Keratinocyte (primary cell): Measurements from ENCODE around the gene FHIT. TPM values are rescaled to one million over a fixed set of nuclear protein-coding genes. Genes with fewer than 3 reads are reported as not detected.

Experiments
- DNase-seq: peaks from one replicate; pipeline ENCODE4 v3.0.0-alpha.2; 2011; ENCODE audit warnings: low read depth, missing footprints, low spot score
- FAIRE-seq: peaks from 2 replicates; lab custom pipeline; 2011; peaks lifted over from hg19 to GRCh38; lab: Jason Lieb, UNC
- H2AFZ ChIP-seq: 2 replicates; pipeline ENCODE4 v1.6.0; 2012; ENCODE audit warnings: low read length, control low read depth, inconsistent platforms; ENCODE audit not compliant: control insufficient read depth
- H3K27ac ChIP-seq: 2 replicates; pipeline ENCODE4 v1.5.1; 2011; ENCODE audit warnings: low read length; ENCODE audit not compliant: control insufficient read depth, insufficient read depth
- H3K27me3 ChIP-seq: 3 replicates; pipeline ENCODE4 v1.6.0; 2011; ENCODE audit warnings: low read length; ENCODE audit not compliant: control insufficient read depth, insufficient read depth; ENCODE audit errors: extremely low read depth
- H3K36me3 ChIP-seq, 2 experiments: 2 replicates in 1 of 2; 3 replicates in 1 of 2; pipeline ENCODE4 v1.5.1; 2011; ENCODE audit warnings: low read length in 2 of 2, mild to moderate bottlenecking in 1 of 2; ENCODE audit not compliant: control insufficient read depth in 2 of 2, insufficient read depth in 2 of 2; ENCODE audit errors: extremely low read depth in 1 of 2
- H3K4me1 ChIP-seq: 3 replicates; pipeline ENCODE4 v1.5.1; 2011; ENCODE audit warnings: low read length; ENCODE audit not compliant: control insufficient read depth, insufficient read depth; ENCODE audit errors: extremely low read depth
- H3K4me2 ChIP-seq: 3 replicates; pipeline ENCODE4 v1.6.0; 2011; ENCODE audit warnings: low read depth, low read length; ENCODE audit not compliant: control insufficient read depth, insufficient read depth; ENCODE audit errors: extremely low read depth
- H3K4me3 ChIP-seq, 3 experiments: fragments of 200-600 bp in 1 of 3; sonication (generic) in 1 of 3; 2 replicates in 2 of 3; 3 replicates in 1 of 3; pipeline ENCODE4 v1.5.1; 2011 to 2016; ENCODE audit warnings: low read length in 3 of 3, mild to moderate bottlenecking in 3 of 3, control low read depth in 2 of 3, inconsistent platforms in 1 of 3, low read depth in 1 of 3, mixed read lengths in 1 of 3, mixed run types in 1 of 3, moderate library complexity in 1 of 3; ENCODE audit not compliant: control insufficient read depth in 2 of 3, insufficient read depth in 2 of 3; ENCODE audit errors: extremely low read depth in 1 of 3
- H3K79me2 ChIP-seq: 2 replicates; pipeline ENCODE4 v1.6.0; 2012; ENCODE audit warnings: low read length; ENCODE audit not compliant: control insufficient read depth, insufficient read depth
- H3K9ac ChIP-seq: 3 replicates; pipeline ENCODE4 v1.6.0; 2011; ENCODE audit warnings: low read length; ENCODE audit not compliant: control insufficient read depth, insufficient read depth; ENCODE audit errors: extremely low read depth
- H3K9me1 ChIP-seq: 3 replicates; pipeline ENCODE4 v1.6.0; 2011; ENCODE audit warnings: low read length; ENCODE audit not compliant: control insufficient read depth, insufficient read depth; ENCODE audit errors: extremely low read depth
- H3K9me3 ChIP-seq: 2 replicates; pipeline ENCODE4 v1.5.1; 2012; ENCODE audit warnings: low read depth, low read length; ENCODE audit not compliant: control insufficient read depth
- H4K20me1 ChIP-seq: 3 replicates; pipeline ENCODE4 v1.6.0; 2011; ENCODE audit warnings: low read length; ENCODE audit not compliant: control insufficient read depth, insufficient read depth; ENCODE audit errors: extremely low read depth
- EZH2 ChIP-seq: IDR thresholded peaks from one replicate; pipeline ENCODE4 v1.6.1; 2012; ENCODE audit warnings: inconsistent platforms, mild to moderate bottlenecking, low read length, moderate library complexity
- dilution Hi-C: fragments of 300-500 bp; cut with MboI; formaldehyde crosslinking; loops from one replicate; pipeline ENCODE4 v1.7.0; 2020; ENCODE audit warnings: low sequenced_read_pairs; ENCODE audit not compliant: extremely low pct_ligation_motif_present
- polyA plus RNA-seq, 5 experiments: library from polyadenylated mRNA; depleted of rRNA in 3 of 5; stranded (reverse) in 3 of 5; stranded (forward) in 1 of 5; unstranded in 1 of 5; fragments of >200 nt; gene quantifications; 1 replicate in 1 of 5; 2 replicates in 3 of 5; 3 replicates in 1 of 5; pipeline versions ENCODE4 v1.2.1 to v1.2.3, GENCODE V29; 2011 to 2012; ENCODE audit warnings: missing spikeins in 2 of 5, low read depth in 1 of 5, low replicate concordance in 1 of 5
- TF ChIP-seq, protein P1 (sequence below), 3 experiments: IDR thresholded peaks in 1 of 3; conservative IDR thresholded peaks in 1 of 3; optimal IDR thresholded peaks in 1 of 3; 2 replicates in 2 of 3; 3 replicates in 1 of 3; pipeline versions ENCODE3 to v1.5.1; 2011; ENCODE audit warnings: low read length in 3 of 3, mild to moderate bottlenecking in 3 of 3, moderate library complexity in 2 of 3, control low read depth in 1 of 3, inconsistent platforms in 1 of 3; ENCODE audit not compliant: insufficient read depth in 2 of 3; ENCODE audit errors: extremely low read depth in 1 of 3

Gene FHIT
- polyA plus RNA-seq, 1 donor (not counting 4 experiments of a cell fraction or from before 2014, with no cell fraction given) = 2.2 TPM

- no peaks in the 10 kb centered on the region for H3K79me2 ChIP-seq
- no peak overlapping the region for H3K9ac ChIP-seq
- DNase-seq = no peak
- no peak for FAIRE-seq
- no peaks in the 10 kb centered on the region for H4K20me1 ChIP-seq
- no peak overlapping the region for H3K27ac ChIP-seq
- no peaks in the 10 kb centered on the region for H3K9me3 ChIP-seq
- H3K4me1 ChIP-seq = no peaks in the 10 kb centered on the region
- H3K9me1 ChIP-seq = no peaks in the 10 kb centered on the region
- TF ChIP-seq EZH2 = no peak
- TF ChIP-seq, protein P1, sequence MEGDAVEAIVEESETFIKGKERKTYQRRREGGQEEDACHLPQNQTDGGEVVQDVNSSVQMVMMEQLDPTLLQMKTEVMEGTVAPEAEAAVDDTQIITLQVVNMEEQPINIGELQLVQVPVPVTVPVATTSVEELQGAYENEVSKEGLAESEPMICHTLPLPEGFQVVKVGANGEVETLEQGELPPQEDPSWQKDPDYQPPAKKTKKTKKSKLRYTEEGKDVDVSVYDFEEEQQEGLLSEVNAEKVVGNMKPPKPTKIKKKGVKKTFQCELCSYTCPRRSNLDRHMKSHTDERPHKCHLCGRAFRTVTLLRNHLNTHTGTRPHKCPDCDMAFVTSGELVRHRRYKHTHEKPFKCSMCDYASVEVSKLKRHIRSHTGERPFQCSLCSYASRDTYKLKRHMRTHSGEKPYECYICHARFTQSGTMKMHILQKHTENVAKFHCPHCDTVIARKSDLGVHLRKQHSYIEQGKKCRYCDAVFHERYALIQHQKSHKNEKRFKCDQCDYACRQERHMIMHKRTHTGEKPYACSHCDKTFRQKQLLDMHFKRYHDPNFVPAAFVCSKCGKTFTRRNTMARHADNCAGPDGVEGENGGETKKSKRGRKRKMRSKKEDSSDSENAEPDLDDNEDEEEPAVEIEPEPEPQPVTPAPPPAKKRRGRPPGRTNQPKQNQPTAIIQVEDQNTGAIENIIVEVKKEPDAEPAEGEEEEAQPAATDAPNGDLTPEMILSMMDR (optimal IDR thresholded peaks at IDR 0.05 in 1 of 3, IDR thresholded peaks at IDR 0.05 in 1 of 3, conservative IDR thresholded peaks at IDR 0.05 in 1 of 3; ENCODE audit: extremely low read depth in 1 of 3, insufficient read depth in 2 of 3, low read length in 3 of 3) = no peak
- no peaks in the 10 kb centered on the region for H3K36me3 ChIP-seq
- no peaks in the 10 kb centered on the region for H3K27me3 ChIP-seq
- no peak overlapping the region for H3K4me2 ChIP-seq
- H3K4me3 ChIP-seq = no peak overlapping the region
- dilution Hi-C loops = no loop called here
- no peak overlapping the region for H2AFZ ChIP-seq
Observed at GRCh38 chr3:60114191-60114590, 1137.1 kb downstream of the FHIT start.

GRCh38 chr3:60107275-60107674, 1144.0 kb downstream of the FHIT start:
- Histone ChIP-seq H3K4me2 (no peak overlapping the region), H3K9me1 (no peaks in the 10 kb centered on the region), H3K27ac (no peak overlapping the region), H3K27me3 (no peaks in the 10 kb centered on the region), H3K4me1 (no peaks in the 10 kb centered on the region), H4K20me1 (no peaks in the 10 kb centered on the region), H3K9me3 (no peaks in the 10 kb centered on the region), H3K36me3 (no peaks in the 10 kb centered on the region), H3K4me3 (no peak overlapping the region), H3K79me2 (no peaks in the 10 kb centered on the region), H3K9ac (no peak overlapping the region), H2AFZ (no peak overlapping the region)
- dilution Hi-C loops = no loop called here
- TF ChIP-seq, protein P1 (optimal IDR thresholded peaks at IDR 0.05 in 1 of 3, IDR thresholded peaks at IDR 0.05 in 1 of 3, conservative IDR thresholded peaks at IDR 0.05 in 1 of 3; ENCODE audit: extremely low read depth in 1 of 3, insufficient read depth in 2 of 3, low read length in 3 of 3) = no peak
- TF ChIP-seq EZH2 = no peak
- FAIRE-seq (no peak), DNase-seq (no peak)
